Astrocyte (in vitro differentiated cells and primary cell): ENCODE results near the gene BNIP2. TPM values are rescaled to one million over a fixed set of nuclear protein-coding genes. Genes with fewer than 3 reads are reported as not detected.

Source experiments
- DNase-seq: peaks from one replicate; pipeline ENCODE4 v3.0.0-alpha.2; 2010; ENCODE audit warnings: low read depth
- FAIRE-seq: peaks from 2 replicates; lab custom pipeline; 2011; peaks lifted over from hg19 to GRCh38; lab: Jason Lieb, UNC
- H2AFZ ChIP-seq: 2 replicates; pipeline ENCODE4 v1.6.0; 2012; ENCODE audit warnings: low read depth, low read length, inconsistent platforms
- H3K27ac ChIP-seq: 2 replicates; pipeline ENCODE4 v1.5.1; 2011; ENCODE audit warnings: low read depth, low read length, inconsistent platforms
- H3K27me3 ChIP-seq: 2 replicates; pipeline ENCODE4 v1.6.0; 2011; ENCODE audit warnings: low read length, inconsistent platforms; ENCODE audit not compliant: insufficient read depth
- H3K36me3 ChIP-seq: 2 replicates; pipeline ENCODE4 v1.5.1; 2011; ENCODE audit warnings: low read length, inconsistent platforms; ENCODE audit not compliant: insufficient read depth
- H3K4me1 ChIP-seq: 2 replicates; pipeline ENCODE4 v1.5.1; 2011; ENCODE audit warnings: low read length, inconsistent platforms; ENCODE audit not compliant: insufficient read depth
- H3K4me2 ChIP-seq: 2 replicates; pipeline ENCODE4 v1.6.0; 2012; ENCODE audit warnings: low read length, inconsistent platforms
- H3K4me3 ChIP-seq: 2 replicates; pipeline ENCODE4 v1.5.1; 2011; ENCODE audit warnings: low read depth, mild to moderate bottlenecking, low read length, inconsistent platforms; ENCODE audit not compliant: insufficient read depth
- H3K79me2 ChIP-seq: 2 replicates; pipeline ENCODE4 v1.6.0; 2012; ENCODE audit warnings: mild to moderate bottlenecking, low read length, inconsistent platforms; ENCODE audit not compliant: insufficient read depth
- H3K9ac ChIP-seq: 2 replicates; pipeline ENCODE4 v1.6.0; 2012; ENCODE audit warnings: mild to moderate bottlenecking, low read length, inconsistent platforms
- H3K9me3 ChIP-seq: 2 replicates; pipeline ENCODE4 v1.5.1; 2012; ENCODE audit warnings: low read depth, mild to moderate bottlenecking, low read length, inconsistent platforms; ENCODE audit not compliant: insufficient read depth
- H4K20me1 ChIP-seq: 2 replicates; pipeline ENCODE4 v1.6.0; 2012; ENCODE audit warnings: low read length, inconsistent platforms; ENCODE audit not compliant: insufficient read depth
- H3K27ac Mint-ChIP-seq: one replicate; pipeline ENCODE4 v1.8.0; 2021; ENCODE audit warnings: mild to moderate bottlenecking, mixed read lengths; ENCODE audit not compliant: unreplicated experiment
- H3K27me3 Mint-ChIP-seq: one replicate; pipeline ENCODE4 v1.8.0; 2021; ENCODE audit warnings: low read depth, mixed read lengths; ENCODE audit not compliant: unreplicated experiment
- H3K36me3 Mint-ChIP-seq: one replicate; pipeline ENCODE4 v1.8.0; 2021; ENCODE audit warnings: low read depth, mixed read lengths; ENCODE audit not compliant: unreplicated experiment
- H3K4me1 Mint-ChIP-seq: one replicate; pipeline ENCODE4 v1.8.0; 2021; ENCODE audit warnings: low read depth, mixed read lengths; ENCODE audit not compliant: unreplicated experiment
- H3K4me3 Mint-ChIP-seq: one replicate; pipeline ENCODE4 v1.8.0; 2021; ENCODE audit warnings: mild to moderate bottlenecking, moderate library complexity, mixed read lengths; ENCODE audit not compliant: unreplicated experiment
- H3K9me3 Mint-ChIP-seq: one replicate; pipeline ENCODE4 v1.8.0; 2021; ENCODE audit warnings: mild to moderate bottlenecking, mixed read lengths; ENCODE audit not compliant: unreplicated experiment
- EZH2 ChIP-seq: IDR thresholded peaks from 2 replicates; pipeline ENCODE4 v1.6.1; 2012; ENCODE audit warnings: mild to moderate bottlenecking, low read length, inconsistent platforms; ENCODE audit not compliant: insufficient read depth
- total RNA-seq: library from RNA; stranded (reverse); gene quantifications from 2 replicates; pipeline ENCODE4 v1.2.1, GENCODE V29; 2021
- TF ChIP-seq, protein P1 (sequence below): IDR thresholded peaks from 2 replicates; pipeline ENCODE4 v1.5.1; 2011; ENCODE audit warnings: low read depth, mild to moderate bottlenecking, inconsistent platforms, low read length, moderate library complexity; ENCODE audit not compliant: insufficient read depth

The BNIP2 gene
- total RNA-seq, 1 donor from 2014 or later = 73.1 TPM

DNA sequence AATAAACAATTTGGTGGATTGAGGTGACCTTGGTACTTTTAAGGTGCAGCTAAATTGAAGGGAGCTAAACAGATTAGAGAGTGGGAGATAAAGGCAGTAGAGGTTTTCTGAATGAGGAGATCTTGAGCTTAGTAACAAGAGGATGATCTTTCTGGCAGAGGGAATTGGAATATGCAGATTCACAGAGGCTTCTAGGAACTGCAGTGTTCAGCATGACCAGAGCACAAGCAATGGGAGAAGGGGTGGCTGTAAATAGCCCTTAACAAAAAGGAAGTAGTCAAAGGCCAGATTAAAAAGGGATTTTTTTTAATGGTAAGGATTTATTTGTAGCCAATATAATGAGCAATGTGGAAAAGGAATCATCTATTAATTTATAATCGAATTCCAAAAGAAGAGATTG is 5.7 kb upstream of the BNIP2 start:
- no peaks in the 10 kb centered on the region for H3K36me3 ChIP-seq
- H4K20me1 ChIP-seq = no peaks in the 10 kb centered on the region
- no peak overlapping the region for H2AFZ ChIP-seq
- Mint-ChIP-seq H3K27ac (no peak overlapping the region), H3K4me1 (peaks cover under 1% of the 10 kb centered on the region), H3K36me3 (no peaks in the 10 kb centered on the region), H3K27me3 (no peaks in the 10 kb centered on the region), H3K4me3 (no peak overlapping the region), H3K9me3 (no peaks in the 10 kb centered on the region)
- H3K27ac ChIP-seq = no peak overlapping the region
- no peak overlapping the region for H3K9ac ChIP-seq
- TF ChIP-seq, protein P1, sequence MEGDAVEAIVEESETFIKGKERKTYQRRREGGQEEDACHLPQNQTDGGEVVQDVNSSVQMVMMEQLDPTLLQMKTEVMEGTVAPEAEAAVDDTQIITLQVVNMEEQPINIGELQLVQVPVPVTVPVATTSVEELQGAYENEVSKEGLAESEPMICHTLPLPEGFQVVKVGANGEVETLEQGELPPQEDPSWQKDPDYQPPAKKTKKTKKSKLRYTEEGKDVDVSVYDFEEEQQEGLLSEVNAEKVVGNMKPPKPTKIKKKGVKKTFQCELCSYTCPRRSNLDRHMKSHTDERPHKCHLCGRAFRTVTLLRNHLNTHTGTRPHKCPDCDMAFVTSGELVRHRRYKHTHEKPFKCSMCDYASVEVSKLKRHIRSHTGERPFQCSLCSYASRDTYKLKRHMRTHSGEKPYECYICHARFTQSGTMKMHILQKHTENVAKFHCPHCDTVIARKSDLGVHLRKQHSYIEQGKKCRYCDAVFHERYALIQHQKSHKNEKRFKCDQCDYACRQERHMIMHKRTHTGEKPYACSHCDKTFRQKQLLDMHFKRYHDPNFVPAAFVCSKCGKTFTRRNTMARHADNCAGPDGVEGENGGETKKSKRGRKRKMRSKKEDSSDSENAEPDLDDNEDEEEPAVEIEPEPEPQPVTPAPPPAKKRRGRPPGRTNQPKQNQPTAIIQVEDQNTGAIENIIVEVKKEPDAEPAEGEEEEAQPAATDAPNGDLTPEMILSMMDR = no peak
- TF ChIP-seq EZH2 = no peak
- H3K4me1 ChIP-seq = no peaks in the 10 kb centered on the region
- H3K4me3 ChIP-seq = no peak overlapping the region
- no peak for DNase-seq
- no peaks in the 10 kb centered on the region for H3K9me3 ChIP-seq
- no peaks in the 10 kb centered on the region for H3K79me2 ChIP-seq
- FAIRE-seq = no peak
- no peaks in the 10 kb centered on the region for H3K27me3 ChIP-seq
- no peak overlapping the region for H3K4me2 ChIP-seq

DNA sequence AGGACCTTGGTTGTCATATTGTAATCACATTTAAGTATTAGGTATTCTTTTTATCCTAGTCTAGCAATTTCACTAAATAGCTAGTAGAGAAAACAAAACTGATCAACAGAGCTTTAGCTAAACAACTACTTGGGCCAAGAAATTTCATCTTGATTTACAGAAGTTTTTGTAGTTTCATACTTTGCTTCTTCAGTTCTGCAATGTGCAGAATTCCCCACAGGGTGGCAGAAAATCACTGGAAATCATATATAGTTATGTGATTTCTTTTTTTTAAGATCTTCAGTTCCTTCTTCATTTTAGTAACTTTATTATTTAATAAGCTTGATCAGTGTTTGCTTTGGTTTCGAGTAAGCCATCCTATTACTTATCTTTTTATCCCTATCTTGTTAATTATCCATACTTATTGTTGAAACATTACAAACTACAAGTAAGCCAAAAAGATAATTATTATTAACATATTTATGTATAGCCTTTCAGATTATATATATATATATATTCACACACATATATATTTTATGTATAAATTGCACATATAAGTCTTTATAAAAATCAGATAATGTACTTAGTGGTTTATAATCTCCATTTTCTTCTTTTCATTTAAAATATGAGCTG is 2.2 kb upstream of the BNIP2 start:
- Histone ChIP-seq H3K9me3 (no peaks in the 10 kb centered on the region), H3K79me2 (peaks cover 29% of the 10 kb centered on the region), H4K20me1 (peaks cover 21% of the 10 kb centered on the region), H3K4me3 (no peak overlapping the region), H3K4me1 (peaks cover 11% of the 10 kb centered on the region), H3K27ac (no peak overlapping the region), H2AFZ (no peak overlapping the region), H3K27me3 (no peaks in the 10 kb centered on the region), H3K4me2 (no peak overlapping the region), H3K36me3 (peaks cover 2% of the 10 kb centered on the region), H3K9ac (no peak overlapping the region)
- peaks cover 5% of the 10 kb centered on the region for H3K4me1 Mint-ChIP-seq
- H3K4me3 Mint-ChIP-seq = peak overlapping the region; percentile 24
- no peaks in the 10 kb centered on the region for H3K36me3 Mint-ChIP-seq
- TF ChIP-seq EZH2 = no peak
- TF ChIP-seq, protein P1 = peak; percentile 75
- H3K27me3 Mint-ChIP-seq = no peaks in the 10 kb centered on the region
- DNase-seq (peak; percentile 14), FAIRE-seq (no peak)
- no peak overlapping the region for H3K27ac Mint-ChIP-seq
- no peaks in the 10 kb centered on the region for H3K9me3 Mint-ChIP-seq

DNA sequence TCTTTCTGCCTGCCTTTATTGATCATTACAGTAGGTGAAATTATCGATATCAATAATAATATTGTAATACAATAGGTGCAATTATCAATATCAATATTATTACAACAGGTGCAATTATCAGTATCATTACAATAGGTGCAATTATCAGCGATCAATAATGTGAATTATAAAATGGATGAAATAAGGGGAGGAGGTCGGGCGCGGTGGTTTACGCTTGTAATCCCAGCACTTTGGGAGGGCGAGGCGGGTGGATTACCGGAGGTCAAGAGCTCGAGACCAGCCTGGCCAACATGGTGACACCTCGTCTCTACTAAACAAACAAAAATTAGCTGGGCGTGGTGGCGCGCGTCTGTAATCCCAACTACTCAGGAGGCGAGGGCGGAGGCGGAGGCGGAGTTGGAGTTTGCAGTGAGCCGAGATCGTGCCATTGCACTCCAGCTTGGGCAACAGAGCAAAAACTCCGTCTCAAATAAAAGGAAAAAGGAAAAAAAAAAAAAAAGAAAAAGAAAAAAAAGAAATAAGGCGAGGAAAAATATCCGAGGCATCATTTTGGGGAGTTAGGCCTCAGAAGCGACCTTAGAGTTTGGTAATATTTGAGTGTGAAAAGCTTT is 611 bp upstream of the BNIP2 start:
- Mint-ChIP-seq H3K27ac (peak overlapping the region; percentile 97), H3K4me3 (peak overlapping the region; percentile 90), H3K36me3 (no peaks in the 10 kb centered on the region), H3K9me3 (no peaks in the 10 kb centered on the region), H3K27me3 (no peaks in the 10 kb centered on the region), H3K4me1 (peaks cover 16% of the 10 kb centered on the region)
- H3K4me2 ChIP-seq = peak overlapping the region; percentile 87
- TF ChIP-seq EZH2 = no peak
- TF ChIP-seq, protein P1 = no peak
- H3K4me1 ChIP-seq = peaks cover 14% of the 10 kb centered on the region
- no peaks in the 10 kb centered on the region for H3K9me3 ChIP-seq
- H3K27me3 ChIP-seq = no peaks in the 10 kb centered on the region
- H2AFZ ChIP-seq = peak overlapping the region; percentile 20
- peak overlapping the region; percentile 99 for H3K9ac ChIP-seq
- peaks cover 5% of the 10 kb centered on the region for H3K36me3 ChIP-seq
- FAIRE-seq (no peak), DNase-seq (peak; percentile 26)
- peaks cover 44% of the 10 kb centered on the region for H3K79me2 ChIP-seq
- H4K20me1 ChIP-seq = peaks cover 36% of the 10 kb centered on the region
- peak overlapping the region; percentile 97 for H3K4me3 ChIP-seq
- H3K27ac ChIP-seq = peak overlapping the region; percentile 98
